Natural killer cell (primary cell): ENCODE measurements around the gene WNK2. TPM values are rescaled to one million over a fixed set of nuclear protein-coding genes. Genes with fewer than 3 reads are reported as not detected.

Experiments
- ATAC-seq, 3 donors: fragments of 150-1000 bp in 2 of 3; fragments of 200-7000 bp in 1 of 3; cut with Tn5 transposase; 1 replicate in 1 of 3; 2 replicates in 2 of 3; pipeline ENCODE4 v1.10.0; 2021; ENCODE audit warnings: mild to moderate bottlenecking in 2 of 3, moderate library complexity in 2 of 3
- DNase-seq, 2 donors: peaks; one replicate each; pipeline versions ENCODE4 v3.0.0 to v3.0.0-alpha.2; 2013 to 2021; ENCODE audit warnings: mixed read lengths in 1 of 2
- H3K27ac ChIP-seq: one replicate; pipeline ENCODE4 v1.5.1; 2013; ENCODE audit warnings: mild to moderate bottlenecking, low read length
- H3K27me3 ChIP-seq: one replicate; pipeline ENCODE4 v1.6.1; 2013; ENCODE audit warnings: low read length; ENCODE audit not compliant: control insufficient read depth, insufficient read depth
- H3K36me3 ChIP-seq: one replicate; pipeline ENCODE4 v1.6.1; 2013; ENCODE audit warnings: low read length; ENCODE audit not compliant: control insufficient read depth, insufficient read depth
- H3K4me1 ChIP-seq: one replicate; pipeline ENCODE4 v1.6.1; 2013; ENCODE audit warnings: low read length; ENCODE audit not compliant: control insufficient read depth, insufficient read depth
- H3K4me3 ChIP-seq: one replicate; pipeline ENCODE4 v1.5.1; 2013; ENCODE audit warnings: low read length
- H3K9me3 ChIP-seq: one replicate; pipeline ENCODE4 v1.6.1; 2013; ENCODE audit warnings: low read length; ENCODE audit not compliant: control insufficient read depth, insufficient read depth
- H3K27ac Mint-ChIP-seq, 2 donors: one replicate each; pipeline ENCODE4 v1.8.0; 2022; ENCODE audit warnings: mild to moderate bottlenecking in 2 of 2, mixed read lengths in 2 of 2, moderate library complexity in 1 of 2
- H3K27me3 Mint-ChIP-seq, 2 donors: one replicate each; pipeline ENCODE4 v1.8.0; 2022; ENCODE audit warnings: low read depth in 2 of 2, mixed read lengths in 2 of 2
- H3K36me3 Mint-ChIP-seq: one replicate; pipeline ENCODE4 v1.8.0; 2022; ENCODE audit warnings: mixed read lengths
- H3K4me1 Mint-ChIP-seq, 2 donors: one replicate each; pipeline ENCODE4 v1.8.0; 2022; ENCODE audit warnings: mixed read lengths in 2 of 2
- H3K4me3 Mint-ChIP-seq: one replicate; pipeline ENCODE4 v1.8.0; 2022; ENCODE audit warnings: mild to moderate bottlenecking, moderate library complexity, mixed read lengths
- H3K9me3 Mint-ChIP-seq, 2 donors: one replicate each; pipeline ENCODE4 v1.8.0; 2022; ENCODE audit warnings: mixed read lengths in 2 of 2
- CTCF ChIP-seq: fragments of 200-600 bp; IDR thresholded peaks from one replicate; pipeline ENCODE4 v1.8.0; 2022; ENCODE audit warnings: antibody characterized with exemption
- WGBS: methylation state at CpG from one replicate; pipeline ENCODE4 v1.1.7; 2013; ENCODE audit warnings: missing lambda C conversion rate; ENCODE audit not compliant: insufficient coverage; 5-methylcytosine and 5-hydroxymethylcytosine counted together
- intact Hi-C: fragments of 100-400 bp; cut with micrococcal nuclease; formaldehyde crosslinking; loops from one replicate; pipeline ENCODE4 v1.14.2; 2022
- total RNA-seq, 4 donors: library from RNA; stranded (reverse); fragments of 120-200 nt in 1 of 4; gene quantifications; one replicate each; pipeline versions ENCODE4 v1.2.3 to v1.2.4, GENCODE V29; 2013 to 2022

Gene WNK2
- total RNA-seq, 3 donors from 2014 or later (not counting 1 experiment from before 2014, with no cell fraction given): 0.25 TPM; not detected in 2

DNA sequence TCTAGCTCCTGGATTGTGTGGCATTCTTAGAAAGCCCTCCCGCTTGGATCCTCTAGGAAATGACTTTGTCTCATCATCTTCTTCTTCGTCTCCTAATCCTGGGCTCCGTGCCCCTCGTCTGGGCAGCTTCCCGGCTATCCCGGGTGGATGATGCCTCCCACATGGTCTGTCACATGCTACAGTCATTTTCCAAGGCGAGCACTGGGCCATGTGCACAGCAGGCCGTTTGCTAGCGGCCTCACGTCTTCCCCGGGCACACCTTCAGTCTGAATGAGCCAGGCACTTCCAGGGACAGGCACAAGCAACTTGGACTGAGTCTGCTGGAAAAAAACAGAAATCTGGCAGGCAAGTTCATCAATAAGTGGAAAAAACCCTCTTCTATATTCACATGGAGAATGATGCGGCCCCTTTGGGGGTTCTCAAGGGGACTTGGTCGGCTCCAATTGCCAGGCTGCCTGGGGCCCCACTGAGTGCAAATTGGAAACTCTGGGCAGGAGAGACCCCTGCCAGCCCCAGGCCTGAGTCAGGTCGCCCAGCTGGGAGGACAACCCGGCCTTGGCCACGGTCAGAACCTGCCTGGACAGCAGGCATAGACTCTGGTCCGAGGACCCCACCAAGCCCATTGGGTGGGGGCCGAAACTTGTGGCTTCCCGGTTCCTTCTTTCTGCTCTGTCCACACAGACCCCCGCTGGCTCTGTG lies 11.1 kb upstream of the WNK2 start:
- Histone ChIP-seq H3K9me3 (no peaks in the 10 kb centered on the region), H3K4me1 (no peaks in the 10 kb centered on the region), H3K36me3 (no peaks in the 10 kb centered on the region), H3K27me3 (no peaks in the 10 kb centered on the region), H3K27ac (no peak overlapping the region), H3K4me3 (no peak overlapping the region)
- Mint-ChIP-seq H3K27ac (no peak overlapping the region), H3K4me1 (peaks cover 5 to 6% of the 10 kb centered on the region in 2 donors), H3K27me3 (peaks cover 0 to 3% of the 10 kb centered on the region in 2 donors), H3K36me3 (no peaks in the 10 kb centered on the region), H3K4me3 (no peak overlapping the region), H3K9me3 (no peaks in the 10 kb centered on the region)
- 87% methylated on average over 20 of the region's 20 CpGs for WGBS
- intact Hi-C loops: no loop called here
- ATAC-seq (no peak), DNase-seq (no peak)
- TF ChIP-seq CTCF: no peak

- no peaks in the 10 kb centered on the region for H3K27me3 ChIP-seq
- TF ChIP-seq CTCF: no peak
- Mint-ChIP-seq H3K36me3 (no peaks in the 10 kb centered on the region), H3K27ac (no peak overlapping the region), H3K4me3 (no peak overlapping the region), H3K27me3 (peaks cover 0 to 4% of the 10 kb centered on the region in 2 donors), H3K9me3 (no peaks in the 10 kb centered on the region), H3K4me1 (peaks cover 5 to 6% of the 10 kb centered on the region in 2 donors)
- H3K4me3 ChIP-seq: no peak overlapping the region
- H3K27ac ChIP-seq: no peak overlapping the region
- DNase-seq (peak in 1 of 2 donors; percentile 26), ATAC-seq (peak in 1 of 3 donors; percentile 47)
- no peaks in the 10 kb centered on the region for H3K4me1 ChIP-seq
- no peaks in the 10 kb centered on the region for H3K9me3 ChIP-seq
- H3K36me3 ChIP-seq: no peaks in the 10 kb centered on the region
- 77% methylated on average over 12 of the region's 12 CpGs for WGBS
- intact Hi-C loops: no loop called here
Observed at GRCh38 chr9:93173365-93174051, 10.4 kb upstream of the WNK2 start.

DNA sequence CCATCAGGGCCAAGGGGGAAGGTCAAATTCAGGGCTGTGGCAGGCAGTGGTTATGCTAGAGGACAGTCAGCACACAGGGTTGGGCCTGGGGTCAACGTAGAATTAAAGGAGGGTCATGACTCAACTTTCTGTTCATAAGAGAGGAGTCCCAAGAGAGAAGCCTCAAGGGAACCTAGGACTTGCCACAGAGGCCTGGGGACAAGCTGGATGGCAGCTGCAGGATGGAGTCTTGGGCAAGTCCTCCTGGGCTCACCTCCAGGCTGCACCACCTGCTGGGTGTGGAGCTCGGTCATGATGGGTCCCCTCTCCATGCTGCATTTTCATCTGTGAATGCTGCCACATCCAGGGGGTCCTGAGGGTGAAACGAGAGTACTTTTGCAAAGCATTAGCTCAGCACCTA lies 9.0 kb upstream of the WNK2 start:
- no peaks in the 10 kb centered on the region for H3K36me3 ChIP-seq
- H3K27me3 Mint-ChIP-seq: peaks cover 1 to 8% of the 10 kb centered on the region in 2 donors
- H3K9me3 ChIP-seq: no peaks in the 10 kb centered on the region
- 81% methylated on average over 3 of the region's 3 CpGs for WGBS
- TF ChIP-seq CTCF: no peak
- no peaks in the 10 kb centered on the region for H3K9me3 Mint-ChIP-seq
- H3K4me1 Mint-ChIP-seq: no peaks in the 10 kb centered on the region
- no peak overlapping the region for H3K27ac ChIP-seq
- H3K4me3 ChIP-seq: no peak overlapping the region
- H3K4me3 Mint-ChIP-seq: no peak overlapping the region
- DNase-seq (no peak), ATAC-seq (no peak)
- no peaks in the 10 kb centered on the region for H3K36me3 Mint-ChIP-seq
- intact Hi-C loops: no loop called here
- no peak overlapping the region for H3K27ac Mint-ChIP-seq
- H3K27me3 ChIP-seq: no peaks in the 10 kb centered on the region
- H3K4me1 ChIP-seq: no peaks in the 10 kb centered on the region
